GM12878 (cell line): ENCODE data around the gene TEX54. TPM values are rescaled to one million over a fixed set of nuclear protein-coding genes. Genes with fewer than 3 reads are reported as not detected.

ENCODE experiments used
- BMI1 ChIP-seq: fragments of 450-650 bp; IDR thresholded peaks from 2 replicates; pipeline ENCODE4 v1.6.1; 2016; ENCODE audit warnings: mild to moderate bottlenecking, moderate library complexity, borderline replicate concordance
- CBX3 ChIP-seq: fragments of 200-600 bp; sonication (generic); IDR thresholded peaks from 2 replicates; pipeline ENCODE4 v1.6.1; 2016; ENCODE audit warnings: low read depth, borderline replicate concordance
- CBX5 ChIP-seq: sonication (generic); IDR thresholded peaks from 2 replicates; pipeline ENCODE4 v1.6.1; 2016; ENCODE audit warnings: low read depth, moderate library complexity, mild to moderate bottlenecking, inconsistent platforms
- ESRRA ChIP-seq: IDR thresholded peaks from 2 replicates; pipeline ENCODE4 v1.6.1; 2012; ENCODE audit warnings: mild to moderate bottlenecking, low read length, improper control_type of control experiment
- HDGF ChIP-seq: fragments of 450-650 bp; IDR thresholded peaks from 2 replicates; pipeline ENCODE4 v1.6.1; 2016; ENCODE audit warnings: antibody characterized with exemption
- IKZF2 ChIP-seq, 2 experiments: fragments of 450-650 bp; IDR thresholded peaks; 2 replicates each; pipeline ENCODE4 v1.6.1; 2017; ENCODE audit warnings: mild to moderate bottlenecking in 2 of 2, moderate library complexity in 2 of 2
- IRF3 ChIP-seq: fragments of 450-650 bp; IDR thresholded peaks from 2 replicates; pipeline ENCODE4 v1.6.1; 2014; ENCODE audit warnings: mild to moderate bottlenecking
- IRF4 ChIP-seq: IDR thresholded peaks from 2 replicates; pipeline ENCODE4 v1.6.1; 2011; ENCODE audit warnings: low read depth, low read length
- KAT2A ChIP-seq: conservative IDR thresholded peaks from 2 replicates; pipeline ENCODE4 v1.6.1; 2011; ENCODE audit warnings: low read depth, low read length; ENCODE audit not compliant: control insufficient read depth
- MLLT1 ChIP-seq: fragments of 450-650 bp; IDR thresholded peaks from 2 replicates; pipeline ENCODE4 v1.6.1; 2016; ENCODE audit warnings: mild to moderate bottlenecking
- MXI1 ChIP-seq: fragments of 150-350 bp; IDR thresholded peaks from 2 replicates; pipeline ENCODE4 v1.6.1; 2011; ENCODE audit warnings: low read depth, mild to moderate bottlenecking, inconsistent platforms, low read length, improper control_type of control experiment
- NFIC ChIP-seq: IDR thresholded peaks from 2 replicates; pipeline ENCODE4 v1.6.1; 2012; ENCODE audit warnings: low read depth, mild to moderate bottlenecking, inconsistent platforms, low read length, moderate library complexity
- NFYA ChIP-seq: IDR thresholded peaks from 2 replicates; pipeline ENCODE4 v1.6.1; 2011; ENCODE audit warnings: low read depth, mild to moderate bottlenecking, low read length, improper control_type of control experiment, borderline replicate concordance
- PAX5 ChIP-seq: IDR thresholded peaks from 2 replicates; pipeline ENCODE4 v1.6.1; 2011; ENCODE audit warnings: low read depth, low read length, borderline replicate concordance
- PKNOX1 ChIP-seq: fragments of 450-650 bp; IDR thresholded peaks from 2 replicates; pipeline ENCODE4 v1.6.1; 2016; ENCODE audit warnings: mild to moderate bottlenecking
- PML ChIP-seq: IDR thresholded peaks from 2 replicates; pipeline ENCODE4 v1.6.1; 2012; ENCODE audit warnings: low read length, inconsistent platforms
- SMAD1 ChIP-seq: fragments of 450-650 bp; IDR thresholded peaks from 2 replicates; pipeline ENCODE4 v1.6.1; 2018; ENCODE audit warnings: mild to moderate bottlenecking, low read depth; ENCODE audit not compliant: partially characterized antibody
- SREBF1 ChIP-seq: IDR thresholded peaks from 2 replicates; pipeline ENCODE4 v1.6.1; 2012; ENCODE audit warnings: mild to moderate bottlenecking, low read length
- TAF1 ChIP-seq: IDR thresholded peaks from 2 replicates; pipeline ENCODE4 v1.6.1; 2011; ENCODE audit warnings: mild to moderate bottlenecking, low read depth, low read length, borderline replicate concordance
- YBX1 ChIP-seq: fragments of 450-650 bp; IDR thresholded peaks from 2 replicates; pipeline ENCODE4 v1.6.1; 2016; ENCODE audit warnings: antibody characterized with exemption
- ZBED1 ChIP-seq: IDR thresholded peaks from 2 replicates; pipeline ENCODE4 v1.6.1; 2016; ENCODE audit warnings: borderline replicate concordance
- ZBTB40 ChIP-seq: fragments of 450-650 bp; IDR thresholded peaks from 2 replicates; pipeline ENCODE4 v1.6.1; 2016; ENCODE audit warnings: mild to moderate bottlenecking, moderate library complexity, borderline replicate concordance
- ZNF24 ChIP-seq: fragments of 450-650 bp; IDR thresholded peaks from 2 replicates; pipeline ENCODE4 v1.6.1; 2017; ENCODE audit warnings: antibody characterized with exemption, mild to moderate bottlenecking
- ZSCAN29 ChIP-seq: fragments of 450-650 bp; IDR thresholded peaks from 2 replicates; pipeline ENCODE4 v1.6.1; 2017; ENCODE audit warnings: mild to moderate bottlenecking, moderate library complexity
- polyA plus RNA-seq, 11 experiments: library from polyadenylated mRNA; depleted of rRNA in 4 of 11; unstranded in 6 of 11; stranded (reverse) in 5 of 11; fragments of >200 nt; fragmentation: Nextera tagmentation in 4 of 11; fragmentation: Illumina TruSeq in 1 of 11; extraction: Ambion mirVana in 4 of 11; extraction: Trizol in 1 of 11; gene quantifications; 1 replicate in 1 of 11; 2 replicates in 10 of 11; pipeline versions ENCODE4 v1.2.1 to v1.2.3, GENCODE V29; 2011 to 2016; ENCODE audit warnings: inconsistent platforms in 2 of 11, missing spikeins in 2 of 11, low read depth in 1 of 11
- total RNA-seq, 4 experiments: library from RNA; depleted of rRNA in 3 of 4; stranded (reverse); fragments of >200 nt in 3 of 4; fragmentation: Illumina TruSeq in 1 of 4; extraction: Trizol in 1 of 4; gene quantifications; 2 replicates each; pipeline versions ENCODE4 v1.2.1 to v1.2.3, GENCODE V29; 2013 to 2021

Gene TEX54
- total and polyA plus RNA-seq, 10 of the 15 experiments (the other 5 are each of a cell fraction or from before 2014, with no cell fraction given): 0.38 to 0.68 (median 0.51) TPM; not detected in 7

- peak; percentile 99 for TF ChIP-seq MLLT1
- TF ChIP-seq TAF1: peak; percentile 76; the same call in 1 of the 2 replicates
- peak; percentile 99 for TF ChIP-seq NFIC
- TF ChIP-seq CBX5: peak; percentile 97
- TF ChIP-seq NFYA: no peak
- peak; percentile 100 for TF ChIP-seq ZBED1
- TF ChIP-seq IRF3: peak; percentile 5; the same call in 1 of the 2 replicates
- peak; percentile 97 to 98 for TF ChIP-seq IKZF2 (IDR thresholded peaks at IDR 0.05)
- peak; percentile 92 for TF ChIP-seq ZNF24
- TF ChIP-seq CBX3: no peak
- TF ChIP-seq PAX5: peak; percentile 87
- peak; percentile 100 for TF ChIP-seq SMAD1
- peak; percentile 86 for TF ChIP-seq MXI1
- 0 out of 2 replicates have a peak, but pooled peaks have one; percentile 12 for TF ChIP-seq SREBF1
- TF ChIP-seq PML: peak; percentile 100
- TF ChIP-seq PKNOX1: peak; percentile 87
- peak; percentile 91 for TF ChIP-seq IRF4
- peak; percentile 41 for TF ChIP-seq ZBTB40
- peak; percentile 81; the same call in 1 of the 2 replicates for TF ChIP-seq ESRRA
- TF ChIP-seq HDGF: no peak
- TF ChIP-seq KAT2A: peak; percentile 69; the same call in 1 of the 2 replicates
- peak; percentile 99 for TF ChIP-seq BMI1
- peak; percentile 95 for TF ChIP-seq ZSCAN29
- peak; percentile 5; the same call in 1 of the 2 replicates for TF ChIP-seq YBX1
Observed at GRCh38 chr11:62841361-62842170, 8.9 kb upstream of the TEX54 start (continued).
